Type B pancreatic cell (in vitro differentiated cells): ENCODE data around the gene CCDC97. TPM values are rescaled to one million over a fixed set of nuclear protein-coding genes. Genes with fewer than 3 reads are reported as not detected.
A peak's percentile ranks its signal among the peaks of the same experiment; 100 is the strongest.

Experiments used
- DNase-seq: peaks from one replicate; pipeline ENCODE4 v3.0.0; 2021; ENCODE audit warnings: mixed read lengths; ENCODE audit not compliant: unreplicated experiment; ENCODE audit errors: extremely low spot score
- H3K27ac Mint-ChIP-seq: 2 replicates; pipeline ENCODE4 v1.8.0; 2021; ENCODE audit warnings: mild to moderate bottlenecking, mixed read lengths
- H3K27me3 Mint-ChIP-seq: 2 replicates; pipeline ENCODE4 v1.8.0; 2021; ENCODE audit warnings: mixed read lengths
- H3K36me3 Mint-ChIP-seq: 2 replicates; pipeline ENCODE4 v1.8.0; 2021; ENCODE audit warnings: mixed read lengths
- H3K4me1 Mint-ChIP-seq: one replicate; pipeline ENCODE4 v1.8.0; 2021; ENCODE audit warnings: mixed read lengths; ENCODE audit not compliant: unreplicated experiment
- H3K4me3 Mint-ChIP-seq: 2 replicates; pipeline ENCODE4 v1.8.0; 2021; ENCODE audit warnings: mild to moderate bottlenecking, mixed read lengths
- H3K9me3 Mint-ChIP-seq: 2 replicates; pipeline ENCODE4 v1.8.0; 2021; ENCODE audit warnings: mixed read lengths
- CTCF ChIP-seq: fragments of 200-600 bp; sonication (generic); conservative IDR thresholded peaks from 2 replicates; pipeline ENCODE4 v1.5.0; 2021; ENCODE audit warnings: antibody characterized with exemption, mild to moderate bottlenecking
- total RNA-seq: library from RNA; stranded (reverse); gene quantifications from 2 replicates; pipeline ENCODE4 v1.2.1, GENCODE V29; 2021; ENCODE audit warnings: low replicate concordance

The CCDC97 gene
- total RNA-seq, 1 donor from 2014 or later, result 42.6 TPM

- no peak overlapping the region for H3K27ac Mint-ChIP-seq
- H3K36me3 Mint-ChIP-seq, result no peaks in the 10 kb centered on the region
- DNase-seq, result no peak
- no peak for TF ChIP-seq CTCF
- H3K4me3 Mint-ChIP-seq, result peak overlapping the region; percentile 80
- H3K9me3 Mint-ChIP-seq, result no peaks in the 10 kb centered on the region
- peaks cover 48% of the 10 kb centered on the region for H3K4me1 Mint-ChIP-seq
- peaks cover 31% of the 10 kb centered on the region for H3K27me3 Mint-ChIP-seq
Measured at GRCh38 chr19:41325640-41325946, 15.6 kb downstream of the CCDC97 start.

- peak overlapping the region; percentile 67 for H3K27ac Mint-ChIP-seq
- H3K36me3 Mint-ChIP-seq, result no peaks in the 10 kb centered on the region
- no peak for TF ChIP-seq CTCF
- DNase-seq, result no peak
- H3K27me3 Mint-ChIP-seq, result peaks cover 31% of the 10 kb centered on the region
- H3K4me3 Mint-ChIP-seq, result peak overlapping the region; percentile 83
- H3K9me3 Mint-ChIP-seq, result no peaks in the 10 kb centered on the region
- H3K4me1 Mint-ChIP-seq, result peaks cover 48% of the 10 kb centered on the region
Measured at GRCh38 chr19:41325947-41326706, 16.2 kb downstream of the CCDC97 start.

- TF ChIP-seq CTCF, result no peak
- H3K4me1 Mint-ChIP-seq, result peaks cover 48% of the 10 kb centered on the region
- peaks cover 35% of the 10 kb centered on the region for H3K27me3 Mint-ChIP-seq
- no peaks in the 10 kb centered on the region for H3K9me3 Mint-ChIP-seq
- H3K4me3 Mint-ChIP-seq, result peak overlapping the region; percentile 1
- peak overlapping the region; percentile 14 for H3K27ac Mint-ChIP-seq
- no peaks in the 10 kb centered on the region for H3K36me3 Mint-ChIP-seq
- DNase-seq, result no peak
Measured at GRCh38 chr19:41327076-41327575, 17.2 kb downstream of the CCDC97 start.

GRCh38 chr19:41327576-41328156 lies 17.7 kb downstream of the CCDC97 start:
- Mint-ChIP-seq H3K27me3 (peaks cover 38% of the 10 kb centered on the region), H3K4me1 (peaks cover 47% of the 10 kb centered on the region), H3K4me3 (peak overlapping the region; percentile 15), H3K9me3 (no peaks in the 10 kb centered on the region), H3K27ac (peak overlapping the region; percentile 50), H3K36me3 (no peaks in the 10 kb centered on the region)
- no peak for DNase-seq
- no peak for TF ChIP-seq CTCF

GRCh38 chr19:41328157-41328841 lies 18.3 kb downstream of the CCDC97 start:
- H3K4me1 Mint-ChIP-seq, result peaks cover 40% of the 10 kb centered on the region
- DNase-seq, result no peak
- H3K9me3 Mint-ChIP-seq, result no peaks in the 10 kb centered on the region
- H3K27ac Mint-ChIP-seq, result peak overlapping the region; percentile 50
- H3K36me3 Mint-ChIP-seq, result no peaks in the 10 kb centered on the region
- H3K4me3 Mint-ChIP-seq, result peak overlapping the region; percentile 15
- no peak for TF ChIP-seq CTCF
- peaks cover 38% of the 10 kb centered on the region for H3K27me3 Mint-ChIP-seq
